ENCODE measurements around the gene EPG5.

DNA sequence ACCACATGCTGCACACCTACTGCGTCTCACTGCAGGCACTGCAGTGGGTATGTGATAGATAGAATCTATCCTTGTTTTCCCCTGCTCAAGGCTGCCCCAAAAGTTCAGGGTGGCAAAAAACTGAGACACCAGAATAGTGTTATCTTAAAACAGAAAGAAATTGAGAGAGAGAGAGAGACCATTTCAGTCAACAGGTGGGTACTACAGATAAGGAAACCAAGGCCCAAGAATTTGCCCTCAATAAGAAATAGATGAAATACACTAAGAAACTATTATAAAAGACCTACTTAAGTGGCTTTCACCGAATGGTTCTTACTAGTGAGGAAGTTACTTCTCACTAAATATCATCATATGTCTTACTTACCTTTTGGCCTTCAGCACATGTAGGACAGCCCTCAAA, 27.9 kb downstream of the EPG5 start:
- TF ChIP-seq CTCF (IDR thresholded peaks at IDR 0.05) = no peak
- TF ChIP-seq POLR2A (IDR thresholded peaks at IDR 0.05) = no peak
